BJ (cell line): ENCODE data around the gene PARM1. TPM values are rescaled to one million over a fixed set of nuclear protein-coding genes. Genes with fewer than 3 reads are reported as not detected.

Experiments used
- CTCF ChIA-PET: fragments of 350-600 bp; formaldehyde crosslinking; extraction: SDS; loops from one replicate; lab custom pipeline; 2021; ENCODE audit warnings: antibody characterized with exemption, inconsistent platforms; lab: Yijun Ruan, JAX
- POLR2A ChIA-PET: fragments of 300-600 bp; sonication (Branson Sonifier 250); formaldehyde crosslinking; extraction: SDS; loops from one replicate; lab custom pipeline; 2021; ENCODE audit warnings: antibody characterized with exemption; lab: Charles Lee
- DNase-seq: peaks from one replicate; pipeline ENCODE4 v3.0.0-alpha.2; 2011; ENCODE audit warnings: low read depth
- H3K27me3 ChIP-seq: 2 replicates; pipeline ENCODE4 v1.6.0; 2011; ENCODE audit warnings: low read length; ENCODE audit not compliant: control insufficient read depth, insufficient read depth
- H3K36me3 ChIP-seq: 2 replicates; pipeline ENCODE4 v1.5.1; 2011; ENCODE audit warnings: low read length; ENCODE audit not compliant: control insufficient read depth, insufficient read depth
- H3K4me3 ChIP-seq: 2 replicates; pipeline ENCODE4 v1.5.1; 2011; ENCODE audit warnings: low read depth, mild to moderate bottlenecking, control low read depth, low read length
- CTCF ChIP-seq: IDR thresholded peaks from 2 replicates; pipeline ENCODE4 v1.5.1; 2011; ENCODE audit warnings: low read depth, mild to moderate bottlenecking, control low read depth, inconsistent platforms, low read length, moderate library complexity; ENCODE audit not compliant: insufficient read depth
- polyA plus RNA-seq: library from polyadenylated mRNA; depleted of rRNA; stranded (reverse); fragments of >200 nt; gene quantifications from 2 replicates; pipeline ENCODE4 v1.2.3, GENCODE V29; 2011

The PARM1 gene
- polyA plus RNA-seq, 1 experiment: 0.01 TPM

GRCh38 chr4:74930162-74930561 is 2.8 kb upstream of the PARM1 start:
- DNase-seq: no peak
- Histone ChIP-seq H3K36me3 (no peaks in the 10 kb centered on the region), H3K4me3 (no peak overlapping the region), H3K27me3 (peaks cover 26% of the 10 kb centered on the region)
- no peak for TF ChIP-seq CTCF
- ChIA-PET POLR2A (no interaction called here), CTCF (no interaction called here)

GRCh38 chr4:74931376-74931775 is 1.5 kb upstream of the PARM1 start:
- no peak for TF ChIP-seq CTCF
- ChIA-PET POLR2A (no interaction called here), CTCF (interaction anchor here (0.8 kb wide), 1 partner anchor 55 kb away, joined by 5 read pairs; no protein-coding TSS in a partner anchor)
- H3K36me3 ChIP-seq: no peaks in the 10 kb centered on the region
- H3K4me3 ChIP-seq: no peak overlapping the region
- H3K27me3 ChIP-seq: peaks cover 26% of the 10 kb centered on the region
- DNase-seq: no peak

DNA sequence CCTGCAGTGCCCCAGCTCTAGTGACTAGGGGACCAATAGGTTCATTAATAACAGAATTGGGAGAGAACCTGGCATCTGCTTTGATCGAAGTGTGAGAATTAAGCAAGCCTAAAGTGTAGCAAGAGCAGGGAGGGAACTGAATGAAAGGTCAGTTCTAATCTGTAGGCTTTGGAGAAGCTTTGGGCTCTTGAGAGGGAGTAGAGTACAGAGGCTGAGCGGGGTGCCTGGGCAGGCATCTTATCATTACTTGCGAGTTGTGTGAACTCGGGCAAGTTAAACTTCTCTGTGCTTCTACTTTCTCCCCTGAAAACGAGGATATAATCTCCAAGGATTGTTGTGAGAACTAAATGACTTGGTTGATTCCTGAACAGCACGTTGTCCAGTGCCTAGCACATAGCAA is 906 bp upstream of the PARM1 start:
- no peak for TF ChIP-seq CTCF
- Histone ChIP-seq H3K4me3 (no peak overlapping the region), H3K36me3 (no peaks in the 10 kb centered on the region), H3K27me3 (peaks cover 25% of the 10 kb centered on the region)
- CTCF ChIA-PET: interaction anchor here (0.6 kb wide), 1 partner anchor 977 kb away, joined by 3 read pairs; no protein-coding TSS in a partner anchor
- DNase-seq: no peak
- POLR2A ChIA-PET: no interaction called here

DNA sequence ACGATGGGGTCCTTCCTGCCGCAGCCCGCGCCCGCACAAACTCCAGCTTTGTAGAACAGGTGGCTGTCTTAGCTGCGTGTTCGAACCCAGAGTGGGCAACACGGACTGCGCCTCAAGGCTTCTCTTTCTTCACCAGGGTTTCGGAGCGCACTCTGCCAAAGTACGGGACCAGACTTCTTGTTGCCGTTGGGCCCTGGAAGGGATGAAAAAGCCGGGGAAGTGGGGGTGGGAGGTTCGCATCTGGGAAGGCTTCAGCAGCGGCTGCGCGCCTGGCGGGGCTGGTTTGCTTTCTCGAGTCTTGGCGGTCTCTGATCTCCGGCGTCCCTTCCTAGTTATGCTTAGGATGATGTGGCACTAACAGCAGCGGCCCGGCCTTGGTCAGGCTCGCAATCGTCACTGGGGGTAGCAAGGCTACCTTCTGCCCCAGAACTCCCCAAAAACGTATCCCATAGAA is 673 bp downstream of the PARM1 start:
- no peak for DNase-seq

More for the DNA sequence above, 673 bp downstream of the PARM1 start:
- Histone ChIP-seq H3K4me3 (no peak overlapping the region), H3K27me3 (peaks cover 25% of the 10 kb centered on the region), H3K36me3 (no peaks in the 10 kb centered on the region)
- ChIA-PET POLR2A (no interaction called here), CTCF (interaction anchor here (2.0 kb wide), 1 partner anchor 10 kb away, joined by 7 read pairs; no protein-coding TSS in a partner anchor)
- TF ChIP-seq CTCF: no peak
